Measurements from ENCODE around the gene KMT2B. TPM values are rescaled to one million over a fixed set of nuclear protein-coding genes. Genes with fewer than 3 reads are reported as not detected.

Gene KMT2B
- total and polyA plus RNA-seq, 2 donors (not counting 1 experiment from before 2014, with no cell fraction given), result 85.6 to 96.9 TPM

DNA sequence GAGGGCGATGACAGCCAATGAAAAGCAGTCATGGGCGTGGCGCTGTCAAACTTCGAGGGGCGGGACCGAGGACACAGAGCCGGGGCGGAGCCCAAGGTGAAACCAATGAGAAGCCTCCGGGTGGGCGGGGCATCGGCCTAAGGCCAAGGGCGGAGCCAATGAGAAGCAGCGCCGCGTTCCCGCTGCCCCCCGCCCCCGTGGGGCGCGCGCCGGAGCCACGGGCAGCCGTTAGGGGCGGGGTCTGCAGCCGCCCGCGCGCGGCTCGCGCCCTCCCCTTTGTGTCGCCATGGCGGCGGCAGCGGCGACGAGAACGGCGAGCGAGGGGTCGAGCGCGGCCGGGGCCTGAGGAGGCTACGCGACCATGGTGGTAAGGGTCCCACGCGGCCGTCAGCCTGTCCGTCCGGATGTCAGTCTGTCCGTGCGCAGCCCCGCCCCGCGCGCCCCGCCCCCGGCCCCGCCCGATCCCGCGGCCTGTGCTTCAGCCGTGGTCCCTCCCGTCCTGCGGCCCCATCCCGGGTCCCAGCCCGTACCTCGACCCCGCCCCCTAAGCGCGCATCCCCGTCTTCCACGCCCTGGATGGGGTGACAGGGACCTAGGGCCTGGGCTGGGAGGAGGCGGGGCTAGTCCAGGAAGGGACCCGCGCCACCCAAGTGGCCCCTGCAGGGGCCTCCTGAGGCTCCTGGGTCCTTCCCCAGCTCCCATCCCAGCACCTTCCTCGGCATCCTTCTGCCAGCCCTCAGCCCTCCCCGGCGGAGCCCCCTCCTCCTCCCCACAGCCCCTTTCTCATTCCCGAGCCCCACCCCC lies 57.7 kb downstream of the KMT2B start, which contains the start of gene ARHGAP33:
Gene ARHGAP33 (plus strand): TSS at position 267 of the 804 bp plus-strand sequence. CDS start 95 bp downstream, at position 362.
- DNase-seq, result peak; percentile 99
- no peaks in the 10 kb centered on the region for H3K27me3 ChIP-seq (replicated peaks in 1 of 4; ENCODE audit: control extremely low read depth in 1 of 4, control insufficient read depth in 3 of 4, insufficient read depth in 4 of 4, low read length in 3 of 4)
- TF ChIP-seq, protein P1, sequence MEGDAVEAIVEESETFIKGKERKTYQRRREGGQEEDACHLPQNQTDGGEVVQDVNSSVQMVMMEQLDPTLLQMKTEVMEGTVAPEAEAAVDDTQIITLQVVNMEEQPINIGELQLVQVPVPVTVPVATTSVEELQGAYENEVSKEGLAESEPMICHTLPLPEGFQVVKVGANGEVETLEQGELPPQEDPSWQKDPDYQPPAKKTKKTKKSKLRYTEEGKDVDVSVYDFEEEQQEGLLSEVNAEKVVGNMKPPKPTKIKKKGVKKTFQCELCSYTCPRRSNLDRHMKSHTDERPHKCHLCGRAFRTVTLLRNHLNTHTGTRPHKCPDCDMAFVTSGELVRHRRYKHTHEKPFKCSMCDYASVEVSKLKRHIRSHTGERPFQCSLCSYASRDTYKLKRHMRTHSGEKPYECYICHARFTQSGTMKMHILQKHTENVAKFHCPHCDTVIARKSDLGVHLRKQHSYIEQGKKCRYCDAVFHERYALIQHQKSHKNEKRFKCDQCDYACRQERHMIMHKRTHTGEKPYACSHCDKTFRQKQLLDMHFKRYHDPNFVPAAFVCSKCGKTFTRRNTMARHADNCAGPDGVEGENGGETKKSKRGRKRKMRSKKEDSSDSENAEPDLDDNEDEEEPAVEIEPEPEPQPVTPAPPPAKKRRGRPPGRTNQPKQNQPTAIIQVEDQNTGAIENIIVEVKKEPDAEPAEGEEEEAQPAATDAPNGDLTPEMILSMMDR (IDR thresholded peaks at IDR 0.05), result no peak
- no peak for TF ChIP-seq EZH2 (IDR thresholded peaks at IDR 0.05; ENCODE audit: borderline replicate concordance, insufficient read depth, low read depth, low read length, poor library complexity, severe bottlenecking)
- peaks cover 10 to 16% of the 10 kb centered on the region in 2 donors for H3K4me1 ChIP-seq (ENCODE audit: control insufficient read depth in 2 of 2, insufficient read depth in 2 of 2, low read length in 2 of 2)
- H3K9ac ChIP-seq (ENCODE audit: low read length), result peak within 1 kb of the TSS; percentile 62
- H3K79me2 ChIP-seq (ENCODE audit: control insufficient read depth, insufficient read depth, low read length), result peaks cover 4% of the 10 kb centered on the region
- intact Hi-C loops (cut with micrococcal nuclease), result loop anchor here (1.0 to 2.0 kb wide), 8 partner anchors 17 to 131 kb away; partner anchors contain the start of genes COX6B1, LIN37, PROSER3 and PSENEN
- peak within 1 kb of the TSS; percentile 90 for H3K4me2 ChIP-seq (replicated peaks; ENCODE audit: low read depth, low read length, poor library complexity, severe bottlenecking)
- peak; percentile 99 for ATAC-seq (ENCODE audit: low read depth)
- H3K9me3 ChIP-seq (ENCODE audit: control extremely low read depth in 1 of 3, control insufficient read depth in 2 of 3, insufficient read depth in 1 of 3, low read length in 2 of 3), result no peaks in the 10 kb centered on the region
- peak within 1 kb of the TSS in 1 of 2 donors; percentile 19 for H3K27ac ChIP-seq (ENCODE audit: low read length in 2 of 2)
- no peaks in the 10 kb centered on the region for H4K20me1 ChIP-seq (ENCODE audit: control insufficient read depth, insufficient read depth, low read length, poor library complexity, severe bottlenecking)
- ChIA-PET CTCF (no interaction called here), POLR2A (no interaction called here)
- H3K4me3 ChIP-seq (ENCODE audit: control extremely low read depth in 1 of 5, extremely low read depth in 1 of 5, insufficient read depth in 1 of 5, low read depth in 2 of 5, low read length in 4 of 5), result peak within 1 kb of the TSS; percentile 26 to 68 (median 58)
- peak within 1 kb of the TSS; percentile 73 for H2AFZ ChIP-seq (ENCODE audit: insufficient read depth, low read depth, low read length, poor library complexity, severe bottlenecking)
- H3K27ac Mint-ChIP-seq, result peak within 1 kb of the TSS; percentile 43
- WGBS (ENCODE audit: insufficient coverage), result 1% methylated on average over 69 of the region's 82 CpGs
- H3K9me3 Mint-ChIP-seq (ENCODE audit: insufficient read depth), result no peaks in the 10 kb centered on the region
- H3K36me3 ChIP-seq (replicated peaks in 1 of 2; ENCODE audit: control extremely low read depth in 1 of 2, control insufficient read depth in 1 of 2, extremely low read depth in 1 of 2, insufficient read depth in 2 of 2, low read length in 1 of 2), result peaks cover 0 to 2% of the 10 kb centered on the region in 2 experiments
- H3K4me3 Mint-ChIP-seq, result peak within 1 kb of the TSS; percentile 86
- H3K27me3 Mint-ChIP-seq, result no peaks in the 10 kb centered on the region
- peaks cover 10% of the 10 kb centered on the region for H3K4me1 Mint-ChIP-seq
